Fibroblast of lung (primary cell): ENCODE measurements around the gene CDH12. TPM values are rescaled to one million over a fixed set of nuclear protein-coding genes. Genes with fewer than 3 reads are reported as not detected.

ENCODE experiments used
- DNase-seq, 2 donors: peaks; one replicate each; pipeline versions ENCODE4 v3.0.0 to v3.0.0-alpha.2; 2010; ENCODE audit warnings: low read depth in 2 of 2
- H2AFZ ChIP-seq: 2 replicates; pipeline ENCODE4 v1.5.1; 2012; ENCODE audit warnings: low read length, control low read depth, inconsistent platforms
- H3K27ac ChIP-seq: 2 replicates; pipeline ENCODE4 v1.5.1; 2011; ENCODE audit warnings: low read length, control low read depth; ENCODE audit not compliant: insufficient read depth
- H3K27me3 ChIP-seq: 2 replicates; pipeline ENCODE4 v1.5.1; 2011; ENCODE audit warnings: mild to moderate bottlenecking, low read length; ENCODE audit not compliant: control insufficient read depth, insufficient read depth
- H3K36me3 ChIP-seq: 2 replicates; pipeline ENCODE4 v1.5.1; 2011; ENCODE audit warnings: low read length; ENCODE audit not compliant: control insufficient read depth, insufficient read depth
- H3K4me1 ChIP-seq: 2 replicates; pipeline ENCODE4 v1.5.1; 2011; ENCODE audit warnings: low read length; ENCODE audit not compliant: control insufficient read depth, insufficient read depth; ENCODE audit errors: extremely low read depth
- H3K4me2 ChIP-seq: 2 replicates; pipeline ENCODE4 v1.5.1; 2011; ENCODE audit warnings: low read length, control low read depth; ENCODE audit not compliant: insufficient read depth; ENCODE audit errors: extremely low read depth
- H3K4me3 ChIP-seq, 4 experiments: fragments of 200-600 bp in 1 of 4; sonication (generic) in 1 of 4; replicated peaks in 1 of 4; 2 replicates each; pipeline ENCODE4 v1.5.1; 2011 to 2016; ENCODE audit warnings: low read length in 4 of 4, low read depth in 3 of 4, mild to moderate bottlenecking in 3 of 4, control low read depth in 2 of 4, inconsistent platforms in 1 of 4, mixed read lengths in 1 of 4; ENCODE audit not compliant: insufficient read depth in 1 of 4; ENCODE audit errors: control extremely low read depth in 1 of 4
- H3K79me2 ChIP-seq: 2 replicates; pipeline ENCODE4 v1.5.1; 2012; ENCODE audit warnings: mild to moderate bottlenecking, low read length, inconsistent platforms; ENCODE audit not compliant: control insufficient read depth, insufficient read depth
- H3K9ac ChIP-seq: 2 replicates; pipeline ENCODE4 v1.5.1; 2011; ENCODE audit warnings: mild to moderate bottlenecking, low read length, control low read depth; ENCODE audit not compliant: insufficient read depth
- H3K9me3 ChIP-seq: 2 replicates; pipeline ENCODE4 v1.5.1; 2012; ENCODE audit warnings: low read depth, low read length; ENCODE audit not compliant: control insufficient read depth, insufficient read depth
- H4K20me1 ChIP-seq: 2 replicates; pipeline ENCODE4 v1.5.1; 2011; ENCODE audit warnings: low read length; ENCODE audit not compliant: control insufficient read depth, insufficient read depth; ENCODE audit errors: extremely low read depth
- EZH2 ChIP-seq: IDR thresholded peaks from 2 replicates; pipeline ENCODE4 v1.5.1; 2012; ENCODE audit warnings: low read length, control low read depth, mild to moderate bottlenecking; ENCODE audit errors: missing control alignments
- polyA plus RNA-seq, 2 donors: library from polyadenylated mRNA; depleted of rRNA in 1 of 2; stranded (reverse) in 1 of 2; unstranded in 1 of 2; fragments of >200 nt; gene quantifications; 2 replicates each; pipeline ENCODE4 v1.2.1, GENCODE V29; 2011 to 2012; ENCODE audit warnings: missing spikeins in 1 of 2
- total RNA-seq: library from RNA; depleted of rRNA; stranded (reverse); fragments of >200 nt; gene quantifications from 2 replicates; pipeline ENCODE4 v1.2.1, GENCODE V29; 2014
- TF ChIP-seq, protein P1 (sequence below), 2 donors: IDR thresholded peaks in 1 of 2; conservative IDR thresholded peaks in 1 of 2; 1 replicate in 1 of 2; 2 replicates in 1 of 2; pipeline ENCODE4 v1.5.1; 2011 to 2012; ENCODE audit warnings: low read length in 2 of 2, control low read depth in 1 of 2, inconsistent platforms in 1 of 2, low read depth in 1 of 2, mild to moderate bottlenecking in 1 of 2

The CDH12 gene
- total and polyA plus RNA-seq, 2 donors (not counting 1 experiment from before 2014, with no cell fraction given) = 0.02 TPM; not detected in 1

- Histone ChIP-seq H3K4me1 (no peaks in the 10 kb centered on the region), H3K79me2 (no peaks in the 10 kb centered on the region), H3K9ac (no peak overlapping the region), H2AFZ (no peak overlapping the region), H3K27ac (no peak overlapping the region), H3K4me2 (no peak overlapping the region), H3K4me3 (no peak overlapping the region), H3K36me3 (no peaks in the 10 kb centered on the region), H3K9me3 (no peaks in the 10 kb centered on the region), H4K20me1 (no peaks in the 10 kb centered on the region), H3K27me3 (no peaks in the 10 kb centered on the region)
- no peak for TF ChIP-seq EZH2
- no peak for DNase-seq
These were observed 180.0 kb downstream of the CDH12 start for GRCh38 chr5:22673131-22673530.

GRCh38 chr5:22669345-22669744, 183.8 kb downstream of the CDH12 start:
- no peak overlapping the region for H3K4me2 ChIP-seq
- H3K27me3 ChIP-seq = no peaks in the 10 kb centered on the region

GRCh38 chr5:22665801-22666200, 187.3 kb downstream of the CDH12 start:
- Histone ChIP-seq H3K4me2 (no peak overlapping the region), H2AFZ (no peak overlapping the region), H3K4me3 (no peak overlapping the region), H3K36me3 (no peaks in the 10 kb centered on the region), H3K9me3 (no peaks in the 10 kb centered on the region), H3K9ac (no peak overlapping the region), H3K79me2 (no peaks in the 10 kb centered on the region), H3K27me3 (no peaks in the 10 kb centered on the region), H4K20me1 (no peaks in the 10 kb centered on the region), H3K4me1 (no peaks in the 10 kb centered on the region), H3K27ac (no peak overlapping the region)
- TF ChIP-seq, protein P1, sequence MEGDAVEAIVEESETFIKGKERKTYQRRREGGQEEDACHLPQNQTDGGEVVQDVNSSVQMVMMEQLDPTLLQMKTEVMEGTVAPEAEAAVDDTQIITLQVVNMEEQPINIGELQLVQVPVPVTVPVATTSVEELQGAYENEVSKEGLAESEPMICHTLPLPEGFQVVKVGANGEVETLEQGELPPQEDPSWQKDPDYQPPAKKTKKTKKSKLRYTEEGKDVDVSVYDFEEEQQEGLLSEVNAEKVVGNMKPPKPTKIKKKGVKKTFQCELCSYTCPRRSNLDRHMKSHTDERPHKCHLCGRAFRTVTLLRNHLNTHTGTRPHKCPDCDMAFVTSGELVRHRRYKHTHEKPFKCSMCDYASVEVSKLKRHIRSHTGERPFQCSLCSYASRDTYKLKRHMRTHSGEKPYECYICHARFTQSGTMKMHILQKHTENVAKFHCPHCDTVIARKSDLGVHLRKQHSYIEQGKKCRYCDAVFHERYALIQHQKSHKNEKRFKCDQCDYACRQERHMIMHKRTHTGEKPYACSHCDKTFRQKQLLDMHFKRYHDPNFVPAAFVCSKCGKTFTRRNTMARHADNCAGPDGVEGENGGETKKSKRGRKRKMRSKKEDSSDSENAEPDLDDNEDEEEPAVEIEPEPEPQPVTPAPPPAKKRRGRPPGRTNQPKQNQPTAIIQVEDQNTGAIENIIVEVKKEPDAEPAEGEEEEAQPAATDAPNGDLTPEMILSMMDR (conservative IDR thresholded peaks at IDR 0.05 in 1 of 2, IDR thresholded peaks at IDR 0.05 in 1 of 2; ENCODE audit: low read depth in 1 of 2, low read length in 2 of 2) = no peak
- no peak for TF ChIP-seq EZH2
- DNase-seq = no peak

More at GRCh38 chr5:22669345-22669744, 183.8 kb downstream of the CDH12 start:
- Histone ChIP-seq H4K20me1 (no peaks in the 10 kb centered on the region), H3K9ac (no peak overlapping the region), H2AFZ (no peak overlapping the region), H3K4me1 (no peaks in the 10 kb centered on the region), H3K4me3 (no peak overlapping the region), H3K79me2 (no peaks in the 10 kb centered on the region), H3K36me3 (no peaks in the 10 kb centered on the region), H3K27ac (no peak overlapping the region), H3K9me3 (no peaks in the 10 kb centered on the region)
- no peak for TF ChIP-seq EZH2
- DNase-seq = no peak

DNA sequence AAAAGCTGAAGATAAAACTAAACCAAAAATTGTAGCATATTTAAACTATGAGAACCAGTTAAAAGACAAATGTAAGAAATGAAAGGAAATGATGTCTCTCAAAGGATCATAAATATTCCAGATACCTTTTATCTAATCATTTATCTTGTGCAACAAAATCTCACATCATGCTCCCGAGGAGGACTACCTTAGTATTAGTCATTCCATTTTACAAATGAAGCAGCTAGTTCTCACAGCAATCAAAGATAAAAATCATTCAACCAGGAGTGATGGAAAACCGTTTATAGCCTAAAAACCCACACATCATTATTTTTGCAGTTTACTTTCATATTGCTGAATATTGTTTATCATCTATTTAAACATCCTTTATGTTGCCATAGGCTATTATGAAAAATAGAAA, 190.0 kb downstream of the CDH12 start:
- H3K4me2 ChIP-seq = no peak overlapping the region
- no peaks in the 10 kb centered on the region for H3K9me3 ChIP-seq
- H3K4me3 ChIP-seq = no peak overlapping the region
- no peaks in the 10 kb centered on the region for H3K36me3 ChIP-seq
- H3K9ac ChIP-seq = no peak overlapping the region
- TF ChIP-seq, protein P1 (conservative IDR thresholded peaks at IDR 0.05 in 1 of 2, IDR thresholded peaks at IDR 0.05 in 1 of 2; ENCODE audit: low read depth in 1 of 2, low read length in 2 of 2) = no peak
- TF ChIP-seq EZH2 = no peak
- no peaks in the 10 kb centered on the region for H3K4me1 ChIP-seq
- no peak overlapping the region for H3K27ac ChIP-seq
- no peaks in the 10 kb centered on the region for H3K27me3 ChIP-seq
- no peaks in the 10 kb centered on the region for H4K20me1 ChIP-seq
- H2AFZ ChIP-seq = no peak overlapping the region
- no peak for DNase-seq
- H3K79me2 ChIP-seq = no peaks in the 10 kb centered on the region
